T-helper 17 cell (primary cell): ENCODE measurements around the gene PSMC5. TPM values are rescaled to one million over a fixed set of nuclear protein-coding genes. Genes with fewer than 3 reads are reported as not detected.

Source experiments
- ATAC-seq: fragments of 150-1000 bp; cut with Tn5 transposase; 2 replicates; pipeline ENCODE4 v1.10.0; 2021; ENCODE audit warnings: mild to moderate bottlenecking, moderate library complexity
- DNase-seq, 3 donors: peaks; one replicate each; pipeline versions ENCODE4 v3.0.0 to v3.0.0-alpha.2; 2020 to 2021
- H3K9me3 ChIP-seq: one replicate; pipeline ENCODE4 v1.7.0; 2013; ENCODE audit warnings: low read length, mild to moderate bottlenecking; ENCODE audit not compliant: control insufficient read depth, poor library complexity, severe bottlenecking
- H3K27ac Mint-ChIP-seq: one replicate; pipeline ENCODE4 v1.8.0; 2022; ENCODE audit warnings: mild to moderate bottlenecking, moderate library complexity, mixed read lengths
- H3K27me3 Mint-ChIP-seq: one replicate; pipeline ENCODE4 v1.8.0; 2022; ENCODE audit warnings: mixed read lengths
- H3K36me3 Mint-ChIP-seq: one replicate; pipeline ENCODE4 v1.8.0; 2022; ENCODE audit warnings: low read depth, mixed read lengths
- H3K4me1 Mint-ChIP-seq: one replicate; pipeline ENCODE4 v1.8.0; 2022; ENCODE audit warnings: mild to moderate bottlenecking, mixed read lengths
- H3K4me3 Mint-ChIP-seq: one replicate; pipeline ENCODE4 v1.8.0; 2022; ENCODE audit warnings: mild to moderate bottlenecking, moderate library complexity, mixed read lengths
- total RNA-seq, 4 donors: library from RNA in 2 of 4; stranded (reverse) in 2 of 4; gene quantifications; one replicate each; pipeline ENCODE4 v1.2.3 and lab custom pipeline; 2022 to 2026

Gene PSMC5
- total RNA-seq, 2 donors from 2014 or later, result 83.5 to 92.2 TPM

DNA sequence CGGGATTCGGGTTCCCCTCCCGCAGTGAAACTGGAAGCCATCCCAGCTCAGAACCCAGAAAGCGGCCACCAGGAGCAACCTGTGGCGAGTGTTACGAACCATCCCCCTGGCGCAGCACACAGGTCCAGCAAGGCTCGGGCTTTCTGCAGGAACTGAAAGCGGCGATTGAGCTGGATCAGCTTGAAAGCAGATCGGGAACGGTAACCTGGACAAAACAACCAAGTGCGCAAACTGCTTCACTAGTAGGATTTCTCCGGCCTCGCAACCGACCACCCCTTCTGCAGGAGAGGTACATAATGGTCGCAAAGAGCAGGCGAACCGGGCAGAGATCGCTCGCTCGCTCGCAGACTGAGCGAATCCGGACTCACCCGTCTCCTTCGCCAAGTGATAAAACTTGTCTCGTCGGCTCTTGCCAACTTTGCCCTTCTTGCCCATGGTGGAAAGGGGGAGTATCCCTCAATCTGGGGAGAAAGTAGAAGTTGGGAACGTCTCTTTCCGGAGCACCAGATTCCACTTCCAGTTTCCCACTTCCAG, 696 bp upstream of the PSMC5 start:
- DNase-seq, result no peak
- Mint-ChIP-seq H3K36me3 (peaks cover 21% of the 10 kb centered on the region), H3K27me3 (no peaks in the 10 kb centered on the region), H3K4me3 (peak overlapping the region; percentile 99), H3K4me1 (peaks cover 57% of the 10 kb centered on the region), H3K27ac (peak overlapping the region; percentile 99)
- H3K9me3 ChIP-seq, result peaks cover 2% of the 10 kb centered on the region
- peak; percentile 6 for ATAC-seq

DNA sequence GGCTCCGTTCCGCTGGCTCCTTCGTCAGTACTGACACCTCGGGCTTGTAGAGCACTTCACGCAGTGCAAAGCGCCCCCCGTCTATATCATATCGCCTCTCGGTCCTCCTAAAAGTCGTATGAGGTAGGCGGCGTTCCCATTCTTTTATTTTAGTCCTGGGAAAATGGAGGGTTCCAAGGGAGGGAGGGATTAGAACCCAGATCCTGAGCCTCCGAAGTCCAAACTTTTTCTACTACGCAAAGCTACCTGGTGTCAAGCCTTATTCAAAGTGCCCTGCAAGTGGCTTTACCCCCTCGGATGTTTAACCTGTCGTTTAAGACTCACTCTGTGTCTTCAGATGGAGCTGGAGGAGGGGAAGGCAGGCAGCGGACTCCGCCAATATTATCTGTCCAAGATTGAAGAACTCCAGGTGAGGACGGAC, 580 bp downstream of the PSMC5 start:
- Mint-ChIP-seq H3K36me3 (peaks cover 17% of the 10 kb centered on the region), H3K27me3 (no peaks in the 10 kb centered on the region), H3K27ac (peak overlapping the region; percentile 99), H3K4me1 (peaks cover 66% of the 10 kb centered on the region), H3K4me3 (peak overlapping the region; percentile 99)
- DNase-seq (no peak), ATAC-seq (no peak)
- H3K9me3 ChIP-seq, result peaks cover 2% of the 10 kb centered on the region

DNA sequence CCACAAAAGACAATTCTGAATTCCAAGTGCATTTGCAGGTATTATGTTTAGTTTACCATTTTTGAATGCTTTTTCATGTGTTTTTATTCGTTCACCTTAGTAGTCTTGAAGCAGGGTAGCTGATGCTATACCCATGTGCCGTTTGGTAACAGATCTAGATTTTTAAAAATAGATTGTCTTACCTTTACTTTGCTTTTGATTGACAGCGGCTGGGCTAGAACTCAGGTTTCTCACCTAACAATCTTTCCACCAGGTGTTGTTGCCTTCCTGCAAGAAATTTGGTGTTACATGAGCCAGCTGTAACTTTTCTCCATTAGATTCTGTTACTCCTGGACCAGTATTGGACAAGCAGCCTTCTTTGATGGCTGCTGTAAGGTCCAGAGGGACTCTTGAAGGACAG, 1.7 kb downstream of the PSMC5 start:
- ATAC-seq, result no peak
- peaks cover 65% of the 10 kb centered on the region for H3K4me1 Mint-ChIP-seq
- peaks cover 2% of the 10 kb centered on the region for H3K9me3 ChIP-seq
- no peaks in the 10 kb centered on the region for H3K27me3 Mint-ChIP-seq
- DNase-seq, result no peak
- peaks cover 14% of the 10 kb centered on the region for H3K36me3 Mint-ChIP-seq
- H3K27ac Mint-ChIP-seq, result no peak overlapping the region
- peak overlapping the region; percentile 15 for H3K4me3 Mint-ChIP-seq

DNA sequence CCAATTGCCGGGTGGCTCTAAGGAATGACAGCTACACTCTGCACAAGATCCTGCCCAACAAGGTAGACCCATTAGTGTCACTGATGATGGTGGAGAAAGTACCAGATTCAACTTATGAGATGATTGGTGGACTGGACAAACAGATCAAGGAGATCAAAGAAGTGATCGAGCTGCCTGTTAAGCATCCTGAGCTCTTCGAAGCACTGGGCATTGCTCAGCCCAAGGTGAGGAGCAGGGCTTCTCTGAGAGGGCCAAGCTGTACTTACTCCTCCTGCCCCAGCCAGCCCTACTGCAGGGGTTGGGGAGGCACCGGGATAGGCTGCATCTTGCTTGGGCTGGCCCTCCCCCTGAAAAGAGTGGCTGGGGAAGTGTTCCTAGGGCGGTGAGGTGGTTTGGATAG, 3.0 kb downstream of the PSMC5 start:
- DNase-seq, result no peak
- Mint-ChIP-seq H3K27me3 (no peaks in the 10 kb centered on the region), H3K4me3 (peak overlapping the region; percentile 70), H3K27ac (peak overlapping the region; percentile 74), H3K4me1 (peaks cover 63% of the 10 kb centered on the region), H3K36me3 (peaks cover 8% of the 10 kb centered on the region)
- H3K9me3 ChIP-seq, result peaks cover 2% of the 10 kb centered on the region
- ATAC-seq, result no peak

DNA sequence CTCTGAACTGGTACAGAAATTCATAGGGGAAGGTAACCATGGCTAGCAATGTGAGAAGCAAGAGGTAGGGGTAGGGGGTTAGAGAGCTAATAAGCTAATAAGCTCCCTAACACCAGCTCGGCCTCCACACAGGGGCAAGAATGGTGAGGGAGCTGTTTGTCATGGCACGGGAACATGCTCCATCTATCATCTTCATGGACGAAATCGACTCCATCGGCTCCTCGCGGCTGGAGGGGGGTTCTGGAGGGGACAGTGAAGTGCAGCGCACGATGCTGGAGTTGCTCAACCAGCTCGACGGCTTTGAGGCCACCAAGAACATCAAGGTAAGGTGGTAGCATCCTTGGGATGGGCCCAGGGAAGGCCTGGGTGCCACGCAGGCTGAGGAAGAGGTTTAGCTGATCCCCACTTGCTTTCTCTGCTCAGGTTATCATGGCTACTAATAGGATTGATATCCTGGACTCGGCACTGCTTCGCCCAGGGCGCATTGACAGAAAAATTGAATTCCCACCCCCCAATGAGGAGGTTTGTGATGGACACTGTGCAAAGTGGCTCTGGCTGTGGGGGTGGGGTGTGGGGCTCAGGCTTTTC, 3.8 kb downstream of the PSMC5 start:
- peaks cover 65% of the 10 kb centered on the region for H3K4me1 Mint-ChIP-seq
- H3K36me3 Mint-ChIP-seq, result peaks cover 8% of the 10 kb centered on the region
- no peak for DNase-seq

DNA sequence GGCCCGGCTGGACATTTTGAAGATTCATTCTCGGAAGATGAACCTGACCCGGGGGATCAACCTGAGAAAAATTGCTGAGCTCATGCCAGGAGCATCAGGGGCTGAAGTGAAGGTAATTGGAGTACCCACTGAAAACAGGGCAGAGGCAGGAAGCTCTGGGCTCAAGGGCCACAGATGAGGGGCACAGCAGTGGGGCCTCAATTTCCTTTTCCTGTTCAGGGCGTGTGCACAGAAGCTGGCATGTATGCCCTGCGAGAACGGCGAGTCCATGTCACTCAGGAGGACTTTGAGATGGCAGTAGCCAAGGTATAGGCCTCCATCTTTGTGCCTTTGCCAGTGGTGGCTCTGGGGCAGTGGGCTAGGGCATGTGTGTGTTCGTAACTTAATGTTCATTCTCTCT, 4.3 kb downstream of the PSMC5 start:
- no peak for DNase-seq
- H3K4me1 Mint-ChIP-seq, result peaks cover 60% of the 10 kb centered on the region
- peak overlapping the region; percentile 66 for H3K27ac Mint-ChIP-seq
- no peak for ATAC-seq
- H3K9me3 ChIP-seq, result peaks cover 2% of the 10 kb centered on the region
- peaks cover 8% of the 10 kb centered on the region for H3K36me3 Mint-ChIP-seq
- H3K4me3 Mint-ChIP-seq, result peak overlapping the region; percentile 59
- H3K27me3 Mint-ChIP-seq, result no peaks in the 10 kb centered on the region

More for the DNA sequence above, 3.8 kb downstream of the PSMC5 start:
- no peak for ATAC-seq
- peak overlapping the region; percentile 59 for H3K4me3 Mint-ChIP-seq
- H3K27ac Mint-ChIP-seq, result peak overlapping the region; percentile 66
- H3K9me3 ChIP-seq, result peaks cover 2% of the 10 kb centered on the region
- no peaks in the 10 kb centered on the region for H3K27me3 Mint-ChIP-seq

DNA sequence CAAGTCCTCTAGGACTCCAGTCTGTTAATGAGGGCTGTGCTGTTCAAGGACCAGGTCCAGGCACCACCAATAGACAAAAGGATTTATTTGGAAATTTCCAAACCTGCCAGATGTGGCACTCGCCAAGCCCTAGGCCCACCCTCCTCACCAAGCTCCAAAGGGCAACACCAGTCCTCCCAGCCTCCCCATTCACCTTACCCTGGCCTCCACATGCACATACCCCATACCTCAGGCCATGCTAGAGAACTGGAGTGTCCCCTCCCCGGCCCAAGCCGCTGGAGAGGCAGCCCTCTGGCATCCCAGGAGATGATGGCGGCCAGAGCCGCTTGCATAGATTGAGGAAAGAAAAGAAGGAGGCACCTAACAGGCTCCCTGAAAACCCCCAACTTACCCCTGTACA, 4.8 kb downstream of the PSMC5 start:
- no peaks in the 10 kb centered on the region for H3K27me3 Mint-ChIP-seq
- H3K27ac Mint-ChIP-seq, result peak overlapping the region; percentile 66
- peaks cover 6% of the 10 kb centered on the region for H3K36me3 Mint-ChIP-seq
- H3K4me3 Mint-ChIP-seq, result peak overlapping the region; percentile 59
- ATAC-seq, result no peak
- peaks cover 2% of the 10 kb centered on the region for H3K9me3 ChIP-seq
- H3K4me1 Mint-ChIP-seq, result peaks cover 57% of the 10 kb centered on the region
- DNase-seq, result no peak

DNA sequence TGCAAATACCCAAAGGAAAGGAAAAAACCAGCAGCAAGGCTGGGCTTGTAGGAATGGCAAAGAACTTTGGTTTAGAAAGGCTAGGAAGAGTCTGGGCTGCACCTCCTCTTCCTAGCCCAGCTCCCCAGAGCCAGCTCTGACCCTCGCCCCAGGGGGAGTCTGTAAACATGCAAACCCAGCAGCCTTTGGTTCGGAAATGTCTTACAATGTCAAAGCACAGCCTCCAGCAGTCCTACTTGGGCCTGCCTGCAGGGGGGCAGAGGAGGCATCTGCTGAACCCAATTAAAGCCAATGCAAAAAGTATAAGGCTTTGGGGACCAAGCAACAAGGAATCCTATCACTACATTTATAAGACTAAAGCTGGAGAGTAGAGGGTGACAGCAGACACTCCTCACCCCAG, 5.2 kb downstream of the PSMC5 start:
- peak overlapping the region; percentile 12 for H3K4me3 Mint-ChIP-seq
- no peak for DNase-seq
- H3K4me1 Mint-ChIP-seq, result peaks cover 55% of the 10 kb centered on the region
- H3K27ac Mint-ChIP-seq, result peak overlapping the region; percentile 29
- H3K36me3 Mint-ChIP-seq, result peaks cover 2% of the 10 kb centered on the region
- peaks cover 2% of the 10 kb centered on the region for H3K9me3 ChIP-seq
- no peaks in the 10 kb centered on the region for H3K27me3 Mint-ChIP-seq
- ATAC-seq, result no peak

DNA sequence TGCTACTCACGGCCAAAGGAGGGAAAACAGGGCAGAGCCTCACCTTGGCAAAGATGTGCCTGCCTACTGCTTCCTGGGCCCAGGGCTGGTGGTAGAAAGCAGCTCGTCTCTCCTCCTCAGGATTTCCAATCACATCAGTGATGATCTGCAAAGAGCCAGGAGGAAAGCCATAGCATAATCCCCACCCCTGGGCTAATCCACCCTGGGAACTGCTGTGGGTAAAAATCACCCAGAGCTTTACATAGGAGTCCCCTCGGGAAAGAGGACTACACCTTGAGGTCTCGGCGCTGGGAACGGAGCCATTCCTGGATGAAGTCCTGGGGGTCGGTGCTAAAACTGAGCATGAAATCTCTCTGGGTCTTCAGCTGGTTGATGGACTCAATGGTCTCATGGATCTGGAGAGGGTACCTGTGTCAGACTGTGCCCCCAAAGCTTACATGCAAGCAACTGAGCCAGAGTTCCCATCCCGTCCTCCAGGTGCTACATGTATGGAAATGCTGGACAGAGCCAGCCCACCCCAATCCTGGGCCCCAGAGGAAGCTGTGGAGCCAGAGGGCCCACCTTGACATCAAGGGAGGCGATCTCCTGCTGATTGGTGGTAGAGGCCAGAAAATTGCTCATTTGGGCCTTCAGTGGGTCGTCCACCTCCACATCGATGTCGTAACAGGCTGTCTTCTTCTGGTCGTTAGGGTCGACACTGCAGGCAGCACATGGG, 6.0 kb downstream of the PSMC5 start:
- no peak overlapping the region for H3K4me3 Mint-ChIP-seq
- no peaks in the 10 kb centered on the region for H3K27me3 Mint-ChIP-seq
- H3K27ac Mint-ChIP-seq, result peak overlapping the region; percentile 29
- peaks cover 53% of the 10 kb centered on the region for H3K4me1 Mint-ChIP-seq
- DNase-seq (no peak), ATAC-seq (no peak)
- H3K9me3 ChIP-seq, result peaks cover 2% of the 10 kb centered on the region
- peaks cover 2% of the 10 kb centered on the region for H3K36me3 Mint-ChIP-seq

DNA sequence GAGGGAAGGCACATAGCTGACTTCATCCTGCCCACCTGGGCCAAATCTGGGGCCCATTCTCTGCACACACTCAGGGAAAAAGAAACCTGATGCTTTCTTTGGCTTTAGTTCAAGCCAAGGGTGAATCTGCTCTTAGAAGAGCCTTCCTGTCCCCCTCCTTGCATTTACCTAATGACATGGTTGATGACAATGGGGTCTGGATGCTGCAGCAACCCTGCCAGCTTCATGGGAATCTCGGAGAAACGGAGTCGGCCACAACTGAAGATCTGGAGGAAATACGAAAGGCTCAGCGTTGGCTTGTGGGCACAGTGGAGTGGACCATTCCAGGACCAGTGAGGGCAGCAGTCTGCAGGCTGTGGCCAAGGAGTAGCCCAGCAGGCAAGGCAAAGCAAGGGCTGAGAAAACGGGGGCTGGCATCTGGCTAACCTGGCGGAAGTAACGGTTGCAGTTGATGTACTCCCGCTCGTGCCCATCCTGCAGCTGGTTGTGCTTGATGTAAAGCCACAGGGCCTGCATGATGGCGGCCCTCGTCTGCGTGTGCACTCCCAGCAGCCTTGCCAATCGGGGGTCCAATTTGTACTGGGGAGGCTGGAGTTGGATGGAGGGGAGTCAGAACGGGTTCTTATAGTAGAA, 6.6 kb downstream of the PSMC5 start:
- Mint-ChIP-seq H3K4me3 (no peak overlapping the region), H3K36me3 (peaks cover 2% of the 10 kb centered on the region), H3K4me1 (peaks cover 50% of the 10 kb centered on the region), H3K27ac (no peak overlapping the region), H3K27me3 (no peaks in the 10 kb centered on the region)
- DNase-seq (no peak), ATAC-seq (no peak)
- H3K9me3 ChIP-seq, result peaks cover 2% of the 10 kb centered on the region

DNA sequence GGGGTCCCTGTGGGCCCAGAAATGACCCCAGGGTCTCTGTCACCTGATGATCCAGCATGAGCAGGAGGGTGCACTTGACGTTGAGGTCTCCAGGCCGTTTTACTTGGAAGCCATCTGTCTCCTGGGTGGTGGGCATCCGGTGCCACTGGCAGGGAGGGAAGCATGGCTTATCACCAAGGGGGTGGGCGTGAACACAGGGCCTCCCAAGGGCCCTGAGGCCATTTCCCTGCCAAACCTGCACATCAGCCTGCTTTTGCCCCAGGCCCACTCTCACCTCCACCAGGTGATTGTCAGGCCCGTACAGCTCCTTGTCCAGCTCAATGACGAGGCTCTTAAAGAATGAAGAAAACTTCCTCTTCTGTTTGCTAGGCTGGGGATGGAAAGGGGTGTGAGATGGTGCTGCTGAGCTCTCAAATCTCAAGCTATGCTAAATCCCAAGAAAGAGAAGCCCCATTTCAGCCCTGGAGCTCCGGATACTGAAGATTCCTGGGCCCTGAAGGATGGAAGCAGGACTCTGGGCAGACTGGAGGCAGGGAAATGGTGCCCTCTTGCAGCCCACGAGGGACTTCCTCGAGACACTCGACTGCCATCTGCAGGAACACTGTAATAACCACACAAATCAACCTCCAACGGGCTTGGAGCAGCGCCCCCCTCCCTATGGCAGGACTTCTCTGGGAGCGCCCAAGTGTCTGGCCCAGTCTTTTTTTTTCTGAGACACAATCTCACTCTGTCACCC, 7.4 kb downstream of the PSMC5 start:
- H3K9me3 ChIP-seq, result peaks cover 2% of the 10 kb centered on the region
- Mint-ChIP-seq H3K4me1 (peaks cover 48% of the 10 kb centered on the region), H3K36me3 (peaks cover 2% of the 10 kb centered on the region), H3K27me3 (no peaks in the 10 kb centered on the region), H3K4me3 (no peak overlapping the region), H3K27ac (peak overlapping the region; percentile 82)
- DNase-seq (peak; percentile 29 to 43 (median 36)), ATAC-seq (peak; percentile 88)

DNA sequence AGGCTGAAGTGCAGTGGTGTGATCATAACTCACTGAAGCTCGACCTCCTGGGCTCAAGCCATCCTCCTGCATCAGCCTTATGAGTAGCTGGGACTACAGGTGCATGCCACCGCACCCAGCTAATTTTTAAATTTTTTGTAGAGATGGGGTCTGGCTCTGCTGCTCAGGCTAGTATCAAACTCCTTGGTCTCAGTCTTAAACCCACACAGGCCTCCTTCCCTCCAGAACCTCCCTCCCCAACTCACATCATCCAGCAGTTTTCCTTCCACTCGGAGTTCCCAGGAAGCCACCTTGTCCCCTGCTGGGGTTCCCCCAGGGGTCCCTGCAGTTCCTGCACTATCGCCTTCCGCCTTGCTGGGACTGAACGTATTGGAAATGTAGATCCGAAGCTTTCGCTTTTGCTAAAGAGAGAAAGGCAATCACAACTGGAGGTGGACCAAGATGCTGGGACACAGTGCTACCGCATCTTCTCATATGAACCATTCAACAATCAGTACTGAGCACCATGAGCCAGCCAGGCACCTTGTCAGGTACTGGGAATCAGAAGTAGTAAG, 8.0 kb downstream of the PSMC5 start:
- H3K9me3 ChIP-seq, result peaks cover 2% of the 10 kb centered on the region
- H3K36me3 Mint-ChIP-seq, result peaks cover 2% of the 10 kb centered on the region
- H3K4me1 Mint-ChIP-seq, result peaks cover 44% of the 10 kb centered on the region
- no peaks in the 10 kb centered on the region for H3K27me3 Mint-ChIP-seq
- ATAC-seq, result no peak
- no peak overlapping the region for H3K4me3 Mint-ChIP-seq
- peak overlapping the region; percentile 82 for H3K27ac Mint-ChIP-seq
- no peak for DNase-seq

DNA sequence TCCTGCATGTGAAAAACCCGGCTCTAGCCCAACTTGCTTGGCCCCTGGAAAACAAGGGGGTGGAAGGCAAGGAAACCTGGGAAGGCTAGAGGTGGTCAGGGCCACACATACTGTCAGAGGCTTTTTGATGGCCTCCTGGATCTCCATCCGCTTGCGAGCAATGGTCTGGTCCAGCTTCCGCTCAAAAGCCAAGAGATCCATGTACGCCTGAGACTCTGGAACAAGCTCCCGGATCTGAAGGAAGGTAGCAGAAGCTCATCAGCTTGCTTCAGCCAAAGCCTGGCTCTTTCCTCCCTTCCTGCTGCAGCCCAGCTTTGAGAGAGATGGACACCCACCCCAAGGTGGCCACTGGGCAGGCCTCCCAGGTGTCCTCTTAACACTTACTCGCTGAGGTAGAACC, 9.6 kb downstream of the PSMC5 start:
- Mint-ChIP-seq H3K27me3 (no peaks in the 10 kb centered on the region), H3K27ac (no peak overlapping the region), H3K4me1 (peaks cover 45% of the 10 kb centered on the region), H3K36me3 (no peaks in the 10 kb centered on the region), H3K4me3 (no peak overlapping the region)
- ATAC-seq (no peak), DNase-seq (no peak)
- no peaks in the 10 kb centered on the region for H3K9me3 ChIP-seq
